NCI-H2171 (cell line): ENCODE measurements around the gene CUX1.

Source experiments
- DNase-seq: peaks from one replicate; lab custom pipeline; 2025; lab: John Stamatoyannopoulos, UW

CUX1 gene

DNA sequence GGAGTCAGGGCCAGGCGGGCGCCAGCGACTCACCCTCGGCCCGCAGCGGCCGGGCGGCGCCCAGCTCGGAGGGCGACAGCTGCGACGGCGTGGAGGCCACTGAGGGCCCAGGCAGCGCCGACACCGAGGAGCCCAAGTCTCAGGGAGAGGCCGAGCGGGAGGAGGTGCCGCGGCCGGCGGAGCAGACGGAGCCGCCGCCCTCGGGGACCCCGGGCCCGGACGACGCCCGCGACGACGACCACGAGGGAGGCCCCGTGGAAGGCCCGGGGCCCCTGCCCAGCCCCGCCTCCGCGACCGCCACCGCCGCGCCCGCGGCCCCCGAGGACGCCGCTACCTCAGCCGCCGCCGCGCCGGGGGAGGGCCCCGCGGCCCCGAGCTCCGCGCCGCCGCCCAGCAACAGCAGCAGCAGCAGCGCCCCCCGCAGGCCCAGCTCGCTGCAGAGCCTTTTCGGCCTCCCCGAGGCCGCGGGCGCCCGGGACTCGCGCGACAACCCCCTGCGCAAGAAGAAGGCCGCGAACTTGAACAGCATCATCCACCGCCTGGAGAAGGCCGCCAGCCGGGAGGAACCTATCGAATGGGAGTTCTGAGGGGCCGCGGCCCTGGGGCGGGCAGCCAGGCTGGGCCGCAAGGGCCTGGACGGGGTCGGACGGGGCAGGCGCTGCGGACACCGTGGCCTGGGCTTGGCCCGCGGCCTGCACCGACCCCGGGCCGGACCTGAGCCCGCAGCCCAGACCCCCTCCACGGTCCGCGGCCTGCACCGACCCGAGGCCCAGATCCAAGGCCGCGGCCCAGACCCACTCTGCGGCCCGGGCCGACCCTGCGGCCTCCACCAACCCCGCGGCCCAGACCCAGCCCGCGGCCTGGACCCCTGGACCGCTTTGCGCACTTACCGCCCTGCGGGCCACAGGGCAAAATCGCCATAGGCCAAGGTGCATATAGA, 431.3 kb downstream of the CUX1 start:
- no peak for DNase-seq

DNA sequence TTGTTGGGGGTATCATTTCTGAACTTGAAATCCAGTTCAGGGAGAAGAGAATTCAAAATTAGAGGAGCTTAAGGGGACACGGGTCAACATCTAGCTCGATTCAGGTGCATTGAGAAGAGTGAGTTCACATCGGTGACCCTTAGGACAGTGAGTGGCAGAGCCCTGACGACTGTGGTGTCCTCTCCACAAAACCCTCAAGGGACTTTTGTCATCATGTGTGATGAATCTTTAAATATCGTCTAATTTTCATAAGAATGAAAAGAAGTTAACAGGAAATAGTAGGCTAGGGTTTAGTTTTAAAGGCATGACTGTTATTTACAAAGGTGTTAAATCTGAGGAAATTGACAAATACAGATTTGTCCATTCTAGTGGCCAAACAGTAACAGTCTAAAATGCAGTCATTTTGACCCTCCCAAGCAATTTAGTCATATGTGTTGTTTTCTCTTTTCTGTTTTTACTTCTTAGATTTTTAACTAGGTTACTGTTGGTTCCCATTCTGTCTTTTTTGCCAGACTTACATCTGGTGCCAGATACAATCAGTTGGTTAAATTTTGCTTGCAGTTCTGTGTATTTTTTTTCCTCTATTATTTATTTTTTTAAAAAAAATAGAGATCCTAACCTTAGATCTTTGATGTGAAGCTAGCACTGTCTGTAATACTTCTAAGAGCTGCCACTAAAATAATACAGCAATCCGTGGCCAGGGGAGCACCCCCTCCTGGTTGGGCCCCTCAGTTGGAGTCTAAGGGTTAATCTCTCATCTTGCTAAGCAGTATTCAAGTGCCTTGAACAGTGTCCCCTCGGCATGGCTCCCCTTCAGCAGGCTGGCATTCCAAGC, 434.3 kb downstream of the CUX1 start:
- DNase-seq: no peak

DNA sequence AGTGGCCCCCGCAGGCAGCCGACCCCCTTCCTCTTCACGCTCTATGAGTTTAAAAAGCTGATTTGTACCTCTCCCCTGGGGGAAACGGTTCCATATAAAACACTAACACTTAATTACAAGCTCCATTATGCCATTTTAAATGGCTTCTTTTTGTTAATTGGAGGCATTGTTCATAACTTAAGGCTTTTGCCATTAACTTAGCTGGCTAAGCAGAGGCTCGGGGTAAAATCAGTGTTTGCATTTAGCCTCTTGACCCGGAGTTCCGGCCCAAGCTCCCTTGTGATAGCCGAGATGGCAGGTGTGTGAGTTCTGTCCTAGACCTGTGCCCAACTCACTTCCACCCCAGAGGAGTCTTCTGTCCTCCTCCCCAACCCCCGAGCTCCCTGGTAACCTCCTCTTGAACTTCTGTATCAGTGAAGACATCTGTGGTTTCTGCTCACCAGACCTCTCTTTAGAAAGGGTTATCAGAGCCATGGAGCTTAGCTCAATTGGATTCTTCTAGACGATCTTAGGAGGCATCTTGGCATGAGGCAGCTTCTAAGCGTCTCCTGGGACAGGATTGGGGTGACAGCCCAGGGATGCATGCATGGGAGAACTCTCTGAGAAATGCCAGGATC, 435.0 kb downstream of the CUX1 start:
- no peak for DNase-seq

DNA sequence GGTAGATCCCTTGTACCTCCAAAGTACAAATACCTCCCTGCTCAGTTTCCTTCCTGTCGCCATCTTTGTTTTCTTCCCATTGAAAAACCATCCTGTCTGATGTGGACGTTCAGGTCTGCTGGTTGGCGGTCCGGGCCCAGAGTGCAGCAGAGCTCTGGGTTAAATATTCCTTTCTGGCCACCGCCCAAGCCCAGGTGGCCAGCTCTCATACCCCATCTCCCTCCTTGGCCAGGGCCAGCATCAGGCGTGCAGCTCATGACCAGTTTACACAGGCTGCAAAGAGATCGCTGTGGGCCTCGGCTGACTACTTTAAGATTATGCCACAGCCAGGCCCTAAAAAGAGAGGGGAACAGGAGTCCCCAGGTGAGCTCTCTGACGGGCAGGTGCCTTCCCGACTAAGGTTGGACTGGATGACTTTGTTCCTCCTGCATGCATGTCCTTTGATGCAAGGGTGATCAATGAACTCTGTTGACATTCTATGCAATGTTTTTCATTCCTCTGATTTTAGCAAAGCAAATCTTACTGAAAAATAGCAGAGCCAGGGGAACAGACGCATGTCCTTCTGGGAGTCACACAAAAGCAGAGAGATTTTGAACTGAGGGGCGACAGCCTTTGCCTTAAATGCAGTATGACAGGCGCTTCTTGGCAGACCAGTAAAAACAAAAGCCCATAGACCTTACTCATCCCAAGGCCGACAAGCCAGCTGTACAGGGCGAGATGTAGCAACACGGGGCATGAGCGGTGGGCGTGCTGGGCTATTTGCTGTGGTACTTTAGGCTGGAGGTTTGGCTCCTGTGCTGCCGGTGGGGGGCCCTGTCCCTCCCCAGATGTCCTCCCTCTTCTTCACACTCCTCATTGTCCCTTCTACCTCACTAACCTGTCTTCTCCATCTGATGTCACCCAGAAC, 435.9 kb downstream of the CUX1 start:
- no peak for DNase-seq

DNA sequence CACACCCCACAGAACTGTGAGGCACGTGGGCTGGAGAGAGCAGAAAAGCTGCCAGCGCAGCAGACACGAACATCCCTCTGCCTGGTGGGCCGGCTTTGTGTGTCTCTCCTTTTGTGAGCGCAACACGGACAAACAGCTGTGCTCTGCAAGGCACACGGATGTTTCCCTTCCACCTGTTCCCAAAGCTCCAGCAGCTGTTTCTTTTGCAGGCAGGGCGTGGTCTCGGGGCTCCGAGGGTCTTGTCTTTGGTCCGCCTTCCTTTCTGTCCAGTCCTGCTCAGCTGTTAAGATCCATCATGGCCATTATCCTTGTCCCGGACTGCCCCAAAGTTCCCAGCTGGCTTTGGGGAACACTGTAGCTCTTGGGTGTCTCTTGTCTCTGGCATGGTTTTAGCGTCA, 436.5 kb downstream of the CUX1 start:
- DNase-seq: no peak

DNA sequence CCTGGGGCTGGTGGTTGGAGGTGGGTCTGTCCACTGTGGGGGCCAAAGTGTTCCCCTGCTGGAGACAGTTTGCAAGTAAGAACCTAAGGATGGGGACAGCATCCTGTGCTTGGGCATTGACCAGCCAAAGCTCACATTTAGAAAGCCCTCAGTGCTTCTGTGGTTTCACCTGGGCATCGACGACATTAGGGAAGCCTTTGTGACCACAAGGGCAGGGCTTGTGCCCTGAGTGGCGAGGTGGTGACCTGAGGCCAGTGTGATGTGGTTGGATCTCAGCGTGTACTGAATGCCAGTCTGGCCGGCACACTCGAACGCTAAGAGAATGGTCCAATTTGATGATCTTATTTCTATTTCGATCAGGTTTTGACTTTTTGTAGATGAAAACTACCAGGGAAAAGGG, 437.1 kb downstream of the CUX1 start:
- DNase-seq: no peak

DNA sequence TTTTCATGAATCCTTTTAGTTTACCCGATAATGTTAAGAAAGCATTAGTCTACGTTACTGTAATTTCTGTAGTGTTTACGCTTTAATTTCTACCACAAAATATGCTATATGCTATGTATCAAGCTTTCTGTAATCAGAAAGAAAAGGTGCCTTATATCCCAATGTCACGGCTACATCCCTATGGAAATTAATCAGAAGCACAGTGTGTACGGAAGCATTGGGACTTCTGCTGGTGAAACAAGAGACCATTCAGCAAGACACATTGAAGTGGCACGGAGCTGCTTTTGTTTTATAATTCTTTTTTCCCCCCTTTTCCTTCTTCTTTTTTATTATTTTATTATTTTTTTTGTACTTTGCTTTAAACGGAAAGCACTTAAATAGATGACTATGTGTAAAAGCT, 438.1 kb downstream of the CUX1 start:
- no peak for DNase-seq

DNA sequence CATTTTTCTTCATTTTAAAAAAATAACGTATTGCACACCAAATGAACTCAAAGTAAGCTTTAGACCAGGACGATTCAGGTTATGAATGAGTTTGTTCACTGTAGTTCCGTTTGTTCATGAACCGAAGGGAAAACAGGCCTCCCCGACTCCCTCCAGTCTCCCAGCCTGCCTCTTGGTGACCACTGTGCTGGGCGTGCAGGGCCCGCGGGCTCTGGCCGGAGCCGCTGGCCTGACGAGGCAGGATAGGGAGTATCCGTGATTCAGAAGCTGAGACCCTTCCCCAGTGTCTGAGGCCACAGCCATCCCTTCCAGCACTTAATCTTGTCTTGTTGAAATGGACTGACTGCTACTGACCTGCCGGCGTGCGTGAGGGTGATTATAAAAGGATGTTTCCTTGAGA, 438.5 kb downstream of the CUX1 start:
- DNase-seq: no peak

DNA sequence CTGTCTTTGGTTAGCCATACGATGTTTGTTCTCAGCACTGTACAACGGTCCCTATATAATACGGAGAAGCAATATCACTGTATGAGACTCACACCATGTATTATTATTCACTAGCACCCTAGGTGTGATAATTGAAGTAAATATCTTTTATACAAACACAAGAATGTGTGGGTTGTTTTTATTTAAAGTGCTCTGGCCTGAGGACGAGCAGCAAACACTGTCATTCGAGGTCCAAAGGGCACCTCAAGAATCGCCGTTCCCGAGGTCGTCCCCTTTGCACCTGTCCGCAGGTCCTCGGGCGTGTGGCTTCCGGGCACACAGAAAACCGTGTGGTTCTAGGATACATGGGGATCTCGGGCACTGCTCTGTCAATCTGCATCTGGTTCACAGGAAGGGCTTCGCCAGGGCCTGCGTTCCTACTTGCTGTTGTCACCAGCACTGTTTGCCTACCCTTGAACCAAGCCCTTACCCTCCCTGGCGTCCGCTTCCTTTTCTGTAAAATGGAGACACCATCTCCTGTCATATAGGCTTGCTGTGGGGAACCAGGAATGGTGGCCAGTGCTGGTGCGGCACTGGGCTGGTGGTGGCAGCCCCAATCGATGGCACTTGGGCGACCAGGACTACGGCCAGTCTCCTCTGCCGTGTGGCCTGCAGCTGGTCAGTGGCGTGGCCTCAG, 440.8 kb downstream of the CUX1 start:
- DNase-seq: no peak

DNA sequence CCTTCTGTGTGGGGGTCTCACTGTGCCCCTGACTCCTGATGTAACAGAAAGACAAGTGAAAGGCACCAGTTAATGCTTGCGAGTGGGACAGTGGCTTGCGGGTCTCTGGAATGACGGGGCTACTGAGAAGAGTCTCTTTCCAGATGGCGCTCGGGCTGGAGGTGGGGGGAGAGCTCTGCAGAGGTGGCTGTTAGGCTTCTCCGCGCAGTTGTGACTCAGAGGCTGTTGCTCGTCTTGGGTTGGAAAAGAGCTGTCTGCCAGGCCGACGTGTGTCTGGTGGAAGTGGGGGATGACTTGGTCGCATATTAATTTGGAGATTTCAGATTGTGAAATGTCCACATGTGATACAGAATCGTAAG, 441.3 kb downstream of the CUX1 start:
- no peak for DNase-seq

DNA sequence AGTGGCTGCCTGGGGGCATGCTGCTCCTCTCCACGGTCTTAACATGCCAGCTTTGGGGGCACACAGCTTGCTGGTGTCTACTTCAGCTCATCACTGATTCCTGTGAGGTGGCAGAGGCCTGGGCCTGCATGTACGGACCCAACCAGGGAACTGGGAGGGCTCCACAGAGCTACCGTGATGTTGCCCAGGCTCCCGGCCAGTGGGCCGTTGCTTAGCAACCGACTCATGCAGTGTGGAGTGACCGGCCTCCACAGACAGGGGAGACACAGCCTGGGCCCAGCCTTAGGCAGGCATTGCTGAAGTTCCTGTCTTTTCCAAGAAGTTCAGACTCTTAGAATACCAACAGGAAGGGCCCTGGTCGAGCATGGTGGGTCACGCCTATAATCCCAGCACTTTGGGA, 443.4 kb downstream of the CUX1 start:
- no peak for DNase-seq

DNA sequence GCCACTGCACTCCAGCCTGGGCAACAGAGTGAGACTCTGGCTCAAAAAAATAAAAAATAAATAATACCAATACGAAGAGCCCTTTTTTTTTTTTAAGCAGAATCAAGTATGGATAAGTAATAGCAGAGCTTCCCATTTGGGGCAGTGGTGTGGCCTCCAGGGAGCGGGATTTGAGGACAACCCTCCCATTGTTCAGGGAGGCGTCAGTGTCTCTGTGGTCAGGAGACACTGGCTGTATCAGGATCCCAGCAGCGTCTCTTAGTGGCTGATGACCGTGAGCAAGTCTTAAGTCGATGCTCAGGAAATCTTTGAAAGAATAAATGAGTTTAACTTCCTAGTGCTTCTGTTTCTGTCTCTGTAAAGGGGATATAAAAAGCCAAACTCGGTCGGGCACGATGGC, 444.0 kb downstream of the CUX1 start:
- DNase-seq: no peak

DNA sequence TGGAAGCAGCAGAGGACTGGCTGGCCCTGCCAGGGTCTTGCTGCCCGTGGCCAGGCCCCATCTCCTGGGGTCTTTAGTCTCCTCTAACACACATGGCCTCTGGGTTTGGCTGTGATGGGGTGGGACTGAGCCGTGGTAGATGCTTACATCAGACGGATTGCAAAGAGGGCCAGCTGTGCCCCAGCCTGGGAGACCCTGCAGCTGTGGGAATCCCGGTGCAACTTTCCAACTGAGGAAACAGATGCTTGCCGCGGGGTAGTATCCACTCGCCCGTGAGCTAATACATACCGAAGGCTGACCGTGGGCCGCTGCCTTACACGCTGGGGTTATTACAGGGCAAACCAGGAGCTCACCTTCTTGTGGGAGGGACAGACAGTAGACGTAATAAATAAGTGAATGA, 445.1 kb downstream of the CUX1 start:
- DNase-seq: no peak

DNA sequence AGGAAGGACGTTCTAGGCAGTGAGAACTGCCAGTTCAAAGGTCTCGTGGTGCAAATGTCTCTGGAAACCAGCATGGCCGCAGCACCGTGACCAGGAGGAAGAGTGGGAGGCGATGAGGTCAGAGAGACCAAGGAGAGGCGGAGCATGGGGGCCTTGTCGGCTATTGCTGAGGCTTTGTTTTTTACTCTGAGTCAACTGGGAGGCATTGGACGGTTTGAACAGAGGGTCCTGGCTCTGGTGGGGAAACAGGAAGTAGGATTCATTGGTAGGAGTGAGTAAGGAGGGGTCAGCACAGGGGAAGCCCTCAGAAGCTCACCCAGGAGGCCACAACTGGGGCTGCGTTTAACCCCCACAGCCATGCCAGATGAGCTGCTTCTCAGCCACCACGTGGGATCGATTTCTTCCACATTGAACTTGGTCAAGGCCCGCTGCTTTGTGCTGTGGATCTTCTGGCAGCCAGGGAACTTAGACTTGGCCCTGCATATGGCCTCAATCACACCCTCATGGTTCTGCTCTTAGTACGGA, 447.0 kb downstream of the CUX1 start:
- no peak for DNase-seq

DNA sequence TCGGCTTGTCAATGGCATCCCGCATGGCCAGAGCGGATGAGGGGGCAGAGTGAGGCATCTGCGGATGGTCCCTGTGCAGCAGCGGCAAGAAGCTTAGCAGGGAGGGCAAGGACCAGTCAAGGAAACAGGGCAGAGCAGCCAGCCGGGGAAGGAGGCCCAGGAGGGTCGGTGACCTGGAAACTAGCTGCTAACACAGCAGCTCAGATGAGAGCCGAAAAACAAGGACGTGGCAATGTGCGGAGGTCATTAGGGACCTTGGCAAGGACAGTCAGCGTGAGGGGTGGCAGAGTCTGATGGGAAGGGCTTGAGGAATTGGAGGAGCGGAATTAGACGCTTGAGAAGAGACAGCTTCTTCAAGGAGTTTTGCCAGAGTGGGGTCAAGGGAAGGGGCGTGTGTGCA, 449.1 kb downstream of the CUX1 start:
- DNase-seq: no peak

DNA sequence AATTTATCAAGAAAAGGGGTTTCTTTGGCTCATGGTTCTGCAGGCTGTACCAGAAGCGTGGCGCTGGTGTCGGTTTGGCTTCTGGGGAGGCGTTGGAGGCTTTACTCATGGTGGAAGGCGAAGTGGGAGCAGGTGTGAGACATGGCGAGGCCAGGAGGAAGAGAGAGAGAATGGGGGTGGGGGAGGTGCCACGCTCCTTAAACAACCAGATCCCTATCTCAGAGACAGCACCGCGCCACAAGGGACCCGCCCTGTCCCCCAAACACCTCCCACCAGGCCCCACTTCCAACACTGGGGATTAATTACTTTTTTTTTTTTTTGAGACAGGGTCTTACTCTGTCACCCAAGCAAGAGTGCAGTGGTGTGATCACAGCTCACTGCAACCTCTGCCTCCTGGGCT, 451.2 kb downstream of the CUX1 start:
- DNase-seq: no peak

DNA sequence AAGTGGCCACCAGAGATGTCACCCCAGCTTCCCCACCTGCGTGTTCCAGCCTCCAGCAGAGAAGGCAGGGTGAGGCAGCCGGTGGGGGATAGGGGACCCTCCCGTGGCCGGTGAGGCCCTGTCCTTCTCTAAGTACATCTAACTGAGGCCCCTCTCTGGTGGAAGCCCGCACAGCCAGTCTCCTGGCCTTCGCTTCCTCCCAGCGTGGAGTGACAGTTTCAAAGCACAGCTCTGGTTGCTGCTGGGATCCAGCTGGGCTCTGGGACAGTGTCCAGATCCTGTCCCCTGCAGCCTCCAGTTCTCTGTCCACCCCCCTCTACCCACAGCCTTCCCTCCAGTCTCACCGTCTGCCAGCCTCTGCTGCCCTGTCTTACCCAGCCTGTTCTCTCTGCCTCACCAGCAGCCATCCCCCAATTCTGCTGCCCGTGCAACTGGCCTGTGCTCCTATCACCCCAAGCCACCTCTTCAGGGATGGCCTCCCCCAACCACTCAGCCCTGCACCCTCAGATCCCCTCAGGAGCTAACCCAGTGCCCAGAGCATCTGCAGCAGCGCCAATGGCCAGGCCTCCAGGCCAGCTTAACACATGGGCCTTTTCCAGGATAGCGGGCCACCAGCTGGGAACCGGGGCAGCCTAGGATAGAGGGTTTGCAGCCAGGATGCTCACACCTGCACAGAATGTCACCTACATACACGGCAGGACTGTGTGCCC, 452.9 kb downstream of the CUX1 start:
- no peak for DNase-seq

DNA sequence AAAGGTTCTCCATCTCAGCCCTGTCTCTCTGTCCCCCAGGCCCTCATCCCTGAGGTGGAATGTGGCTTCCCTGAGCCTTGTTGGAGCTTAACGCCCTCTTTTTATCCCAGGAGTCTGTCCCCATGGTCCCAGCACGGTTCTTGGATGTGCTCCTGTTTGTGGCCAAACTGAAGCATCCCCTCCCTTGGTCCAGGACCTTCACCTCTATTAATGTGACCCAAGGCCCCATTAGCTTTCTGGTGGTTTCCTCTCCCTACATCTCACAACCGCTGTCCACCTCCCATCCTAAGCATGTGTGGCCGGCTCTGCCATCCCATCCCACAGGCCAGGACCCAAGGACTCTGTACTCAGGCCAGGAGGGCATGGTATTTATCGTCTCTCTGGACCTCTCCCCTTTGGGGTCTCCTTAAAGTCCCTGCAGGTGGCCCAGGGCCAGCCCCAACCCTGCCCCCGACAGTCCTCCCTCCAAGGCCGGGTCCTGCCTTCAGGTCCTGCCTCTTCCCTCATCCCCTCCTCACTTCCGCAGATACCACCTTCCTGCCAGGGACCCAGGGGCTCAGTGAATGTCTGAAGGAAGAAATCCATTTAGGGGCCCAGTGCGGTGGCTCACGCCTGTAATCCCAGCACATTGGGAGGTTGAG, 453.9 kb downstream of the CUX1 start:
- no peak for DNase-seq

DNA sequence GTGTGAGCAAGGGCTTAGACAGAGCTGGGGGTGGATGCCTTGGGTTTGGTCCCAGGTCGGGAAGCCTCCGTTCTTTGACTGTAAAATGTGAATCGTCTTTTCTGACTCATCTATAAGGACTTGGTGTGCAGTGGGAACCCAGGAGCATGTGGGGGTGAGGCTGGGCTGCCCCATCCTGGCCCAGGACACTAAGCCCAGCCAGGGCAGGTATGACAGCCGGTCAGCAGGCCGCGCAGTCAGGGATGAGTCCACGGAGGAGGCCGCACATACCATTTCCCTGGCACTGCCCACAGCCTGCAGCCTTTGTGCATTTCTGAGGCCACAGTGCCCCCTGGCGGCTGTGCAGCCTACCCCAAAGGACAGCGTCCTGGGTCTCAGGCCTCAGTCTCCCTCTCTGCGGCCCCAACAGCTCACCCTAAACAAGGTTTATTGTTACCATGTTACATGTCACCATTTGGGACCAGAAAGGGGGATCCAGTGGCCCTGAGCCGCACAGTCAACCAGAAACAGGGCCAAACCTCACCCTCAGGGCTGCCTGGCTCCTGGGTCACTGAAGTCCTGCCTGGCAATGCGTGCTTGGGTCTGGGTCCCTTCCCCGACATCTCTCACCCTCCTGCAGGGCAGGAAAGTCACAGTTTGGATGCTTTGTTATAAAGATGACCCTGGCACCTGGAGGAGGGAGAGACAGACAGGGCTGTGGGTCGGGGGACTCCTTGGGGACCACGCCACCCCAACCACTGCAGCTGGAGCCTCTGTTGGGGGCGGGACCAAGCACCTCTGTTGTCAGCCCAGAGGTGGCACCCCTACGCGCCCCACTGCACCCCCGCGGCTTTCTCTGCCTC, 454.9 kb downstream of the CUX1 start:
- DNase-seq: peak; percentile 20
